Stimulated activated CD8-positive, alpha-beta memory T cell treated with anti-CD3 and anti-CD28 coated beads, Interleukin-4, amount 100 ng/mL, for 1 hour (primary cell): ENCODE results near the gene AKTIP.
A peak's percentile ranks its signal among the peaks of the same experiment; 100 is the strongest.
"Not testable (repeated sequence)": the region's sequence is repeated elsewhere in the genome, so short reads cannot be mapped to it uniquely, and the experiment has no call there.

Source experiments
- DNase-seq, 2 donors: peaks; one replicate each; pipeline ENCODE4 v3.0.0-alpha.2; 2020; ENCODE audit warnings: low read depth in 2 of 2, low spot score in 1 of 2

Gene AKTIP

GRCh38 chr16:53517851-53518250 lies 14.8 kb upstream of the AKTIP start:
- DNase-seq, result no peak

DNA sequence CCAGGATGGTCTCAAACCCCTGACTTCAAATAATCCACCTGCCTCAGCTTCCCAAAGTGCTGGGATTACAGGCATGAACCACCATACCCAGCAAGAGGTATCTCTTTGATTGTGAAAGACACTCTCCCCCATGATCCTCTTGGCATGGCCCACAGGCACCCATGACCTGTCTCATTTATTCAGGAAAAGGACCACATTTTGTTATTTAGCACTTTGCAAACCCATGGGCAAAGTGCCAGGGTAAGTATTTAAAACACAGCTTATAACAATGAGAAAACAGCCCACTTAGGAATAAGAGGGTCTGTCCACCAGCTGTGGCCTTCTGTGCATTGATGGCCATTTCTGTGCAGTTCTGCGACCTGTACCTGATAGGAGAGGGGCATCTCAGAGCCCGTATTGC lies 12.8 kb upstream of the AKTIP start:
- DNase-seq, result no peak

DNA sequence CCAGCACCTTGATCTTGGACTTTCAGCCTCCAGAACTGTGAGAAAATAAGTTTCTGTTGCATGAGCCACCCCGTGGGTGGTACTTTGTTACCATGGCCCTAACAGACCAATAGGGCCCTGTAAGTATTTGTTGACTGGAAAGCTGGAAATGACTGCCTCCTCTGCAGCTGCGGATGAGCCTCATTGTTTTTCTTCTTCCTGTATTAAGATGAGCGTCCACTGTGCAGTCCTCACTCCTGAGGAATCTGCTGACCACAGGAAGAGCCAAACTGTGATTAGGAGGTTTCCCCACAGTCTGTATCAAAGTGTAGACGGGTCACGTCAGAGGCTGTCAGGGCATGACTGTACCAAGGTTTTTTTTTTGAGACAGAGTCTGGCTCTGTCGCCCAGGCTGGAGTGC lies 12.2 kb upstream of the AKTIP start:
- no peak for DNase-seq

DNA sequence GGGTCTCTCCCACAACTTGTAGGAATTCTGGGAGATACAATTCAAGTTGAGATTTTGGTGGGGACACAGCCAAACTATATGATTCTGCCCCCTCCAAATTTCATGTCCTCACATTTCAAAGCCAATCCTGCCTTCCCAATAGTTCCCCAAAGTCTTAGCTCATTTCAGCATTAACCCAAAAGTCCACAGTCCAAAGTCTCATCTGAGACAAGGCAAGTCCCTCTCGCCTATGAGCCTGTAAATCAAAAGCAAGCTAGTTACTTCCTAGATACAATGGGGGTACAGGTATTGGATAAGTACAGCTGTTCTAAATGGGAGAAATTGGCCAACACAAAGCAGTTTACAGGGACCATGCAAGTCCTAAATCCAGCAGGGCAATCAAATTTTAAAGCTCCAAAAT lies 9.8 kb upstream of the AKTIP start:
- DNase-seq, result not testable (repeated sequence)

DNA sequence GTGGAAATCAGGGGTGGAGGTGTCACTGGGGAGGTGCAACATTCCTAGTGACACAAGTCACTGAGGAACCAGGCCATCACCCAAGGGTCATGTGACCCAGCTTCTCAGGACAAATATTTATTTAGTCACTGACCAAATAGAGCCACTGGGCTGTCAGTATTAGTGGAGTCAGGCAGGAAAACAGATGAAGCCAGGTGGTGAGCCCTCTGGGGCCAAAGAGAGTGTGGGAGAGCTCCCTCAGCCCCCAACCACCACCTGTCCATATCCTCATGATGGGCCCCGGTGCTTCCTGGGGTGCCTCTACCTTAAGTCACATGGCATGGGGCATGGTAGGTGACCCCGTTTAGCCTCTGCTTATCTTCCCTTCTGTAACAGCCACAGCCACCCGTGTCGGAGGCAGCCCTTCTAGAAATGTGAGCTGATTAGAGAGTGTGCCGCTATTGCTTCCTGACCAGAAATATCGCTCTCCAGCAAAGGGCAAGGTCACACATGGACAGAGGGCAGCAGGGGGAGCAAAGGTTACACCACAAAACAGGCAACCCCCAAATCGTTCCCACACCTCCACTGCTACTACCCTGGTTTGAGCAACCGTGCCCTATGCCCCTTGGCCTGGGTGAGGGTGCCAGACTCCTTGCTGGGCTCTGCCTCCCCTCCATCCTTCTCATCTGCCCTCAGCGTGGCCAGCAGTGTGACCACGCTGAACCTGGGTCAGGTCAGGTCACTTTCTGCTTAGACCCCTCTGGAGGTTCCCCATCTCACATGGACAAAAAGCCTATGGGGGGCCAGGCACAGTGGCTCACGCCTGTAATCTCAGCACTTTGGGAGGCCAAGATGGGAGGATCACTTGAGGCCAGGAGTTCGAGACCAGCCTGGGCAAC lies 8.6 kb upstream of the AKTIP start:
- no peak for DNase-seq

DNA sequence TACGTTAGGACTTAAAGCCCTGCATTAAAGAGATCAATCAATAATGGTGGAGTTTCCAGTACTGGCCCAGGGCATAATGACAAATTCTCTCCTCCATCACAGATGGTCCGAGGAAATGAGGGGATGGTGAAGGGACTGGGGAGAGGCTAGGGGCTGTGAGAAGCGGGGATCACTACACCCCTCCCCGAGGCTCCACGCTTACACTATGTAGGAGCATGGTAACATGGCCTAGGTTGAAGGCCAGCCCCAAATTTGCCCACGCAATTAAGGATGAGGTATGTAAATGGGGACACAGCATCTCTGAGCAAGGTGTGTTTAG lies 8.0 kb upstream of the AKTIP start:
- no peak for DNase-seq

- DNase-seq, result no peak
Observed at GRCh38 chr16:53510704-53511070, 7.7 kb upstream of the AKTIP start.

DNA sequence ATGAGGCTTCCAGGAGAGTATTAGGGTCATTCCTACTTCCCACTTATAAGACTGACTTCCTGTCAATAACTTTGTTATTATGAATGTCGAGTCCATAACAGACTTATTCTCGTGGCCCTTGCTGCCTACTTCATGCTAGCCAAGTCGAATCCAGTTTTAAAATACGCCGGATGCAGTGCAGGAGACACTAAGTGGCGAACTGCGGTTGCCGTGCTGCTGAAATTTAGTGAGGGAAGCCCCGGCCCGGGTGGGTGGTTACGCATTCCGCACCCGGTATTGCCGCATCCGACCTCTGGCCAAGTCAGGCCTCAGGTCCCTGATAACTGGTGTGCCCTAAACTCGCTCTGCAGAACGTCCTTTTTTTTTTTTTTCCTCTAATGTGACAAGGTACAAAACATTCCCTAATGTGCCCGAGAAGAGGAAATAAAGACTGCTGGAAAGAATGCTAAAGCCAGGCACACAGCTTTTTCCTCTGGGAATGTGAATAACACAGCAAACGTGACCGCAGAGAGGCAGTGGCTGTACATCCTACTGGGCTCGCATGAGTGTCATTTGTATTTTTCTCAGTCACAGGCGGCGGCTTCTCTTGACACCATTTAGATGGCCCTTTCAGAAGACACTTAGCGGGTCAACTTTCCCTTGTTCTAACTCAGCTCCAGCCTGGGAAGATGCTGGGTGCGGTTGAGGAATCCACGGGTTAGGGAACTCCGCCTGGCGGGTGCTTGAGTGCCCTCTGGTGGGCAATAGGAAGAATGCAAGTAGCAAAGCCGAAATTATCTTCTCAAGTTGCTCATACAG lies 7.1 kb upstream of the AKTIP start:
- DNase-seq, result peak in 1 of 2 donors; percentile 29

DNA sequence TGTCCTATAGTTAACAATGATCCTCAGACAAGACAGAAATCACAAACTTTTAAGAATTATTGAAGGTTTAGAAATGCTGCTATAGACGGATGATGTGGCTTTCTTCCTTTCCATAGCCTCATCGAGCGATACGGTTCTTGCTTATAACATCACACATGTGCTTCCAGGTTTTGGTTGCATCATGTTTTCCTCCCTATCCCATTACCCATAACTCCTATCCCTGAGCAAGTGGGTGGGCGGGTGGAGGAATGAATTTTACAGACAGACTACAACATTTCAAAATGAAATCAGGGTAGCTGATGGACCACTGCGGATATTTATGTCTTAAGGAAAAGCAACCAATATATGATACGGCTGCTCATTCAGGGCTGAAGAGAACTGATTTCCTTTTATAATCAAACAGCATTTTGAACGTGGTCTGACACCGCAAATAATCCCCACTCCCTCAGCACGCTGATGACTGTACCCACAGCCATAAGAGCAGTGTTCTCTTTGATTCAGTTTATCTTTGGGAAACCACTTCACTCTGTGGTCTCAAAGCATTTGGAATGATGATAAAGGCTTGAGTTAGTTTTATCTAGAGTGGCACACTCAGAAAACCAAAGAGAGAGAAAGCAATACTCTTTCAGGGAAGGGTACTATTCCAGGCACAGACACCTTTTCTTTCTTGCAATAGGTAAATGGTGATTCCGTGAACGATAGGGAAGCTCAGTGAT lies 4.6 kb upstream of the AKTIP start:
- no peak for DNase-seq

DNA sequence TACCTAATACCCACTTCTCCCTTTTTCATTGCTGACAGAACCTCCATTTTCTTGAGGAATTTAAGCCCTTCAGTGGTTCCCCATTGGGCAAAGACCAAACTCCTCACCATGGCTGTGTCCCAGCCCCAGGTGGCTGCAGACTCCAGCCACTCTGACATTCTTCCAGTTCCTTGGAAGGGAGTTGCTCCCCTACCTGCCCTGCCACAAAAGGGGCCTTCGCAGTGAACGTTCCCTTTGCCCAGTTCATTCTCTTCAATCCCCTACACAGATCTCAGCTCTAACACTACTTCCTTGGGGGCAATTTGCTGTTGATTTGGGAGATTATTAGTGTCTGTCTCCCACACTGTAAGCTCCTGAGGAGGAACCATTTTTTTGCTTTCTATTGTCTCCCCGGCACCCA lies 3.2 kb upstream of the AKTIP start:
- DNase-seq, result no peak

DNA sequence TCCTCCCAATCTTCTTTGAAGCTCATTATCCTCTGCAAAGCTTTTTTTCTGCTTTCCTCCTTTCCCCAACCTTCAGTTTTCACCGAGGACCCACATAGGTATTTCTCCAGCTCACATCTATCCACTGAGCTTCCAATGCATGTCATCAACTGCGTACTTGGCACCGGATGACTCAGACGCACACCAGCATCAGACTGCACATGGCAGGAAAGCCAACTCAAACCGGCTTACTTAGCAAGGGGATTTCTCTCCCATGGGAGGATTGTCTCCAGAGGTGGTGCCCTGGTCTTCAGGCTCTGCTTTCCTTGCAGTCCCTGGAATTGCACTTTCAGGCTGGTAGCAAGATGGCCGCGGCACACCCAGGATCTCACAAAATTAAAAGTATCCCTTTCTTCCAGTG lies 1.7 kb upstream of the AKTIP start:
- no peak for DNase-seq

GRCh38 chr16:53503991-53504663 lies 1.1 kb upstream of the AKTIP start:
- no peak for DNase-seq

DNA sequence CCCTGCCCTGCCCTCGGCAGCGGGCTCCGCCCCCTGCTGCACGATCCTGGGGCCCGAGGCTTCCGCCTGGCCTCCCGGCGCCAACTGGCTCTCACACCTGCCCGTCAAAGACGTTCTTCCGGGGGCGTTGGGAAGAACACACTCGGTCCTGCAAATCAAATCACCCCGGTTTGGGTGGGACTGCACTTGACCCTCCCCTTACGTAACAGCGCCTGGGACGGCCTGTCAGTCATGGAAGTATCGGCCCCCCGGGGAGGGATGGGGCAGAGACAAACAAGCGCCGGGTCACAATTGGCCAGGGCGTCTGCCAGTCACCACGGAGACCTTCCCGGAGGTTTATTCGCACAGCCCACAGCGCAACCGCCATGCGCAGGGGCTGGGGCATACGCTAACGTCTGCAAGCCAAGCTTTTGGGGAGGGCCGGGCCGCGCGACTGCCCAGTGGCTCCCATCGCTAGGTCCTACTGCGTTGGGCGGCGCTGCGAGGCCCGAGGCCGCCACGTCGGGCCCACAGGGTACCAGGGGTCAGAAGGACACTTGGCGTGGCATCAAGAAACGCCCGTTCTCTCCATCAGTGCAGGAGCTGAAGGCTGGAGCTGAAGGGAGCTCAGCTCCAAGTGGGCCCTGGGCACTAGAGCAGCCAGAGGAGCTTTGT lies 388 bp upstream of the AKTIP start:
- peak; percentile 97 to 100 for DNase-seq

- DNase-seq, result no peak
Observed at GRCh38 chr16:53501216-53501859, 1.7 kb downstream of the AKTIP start.

- no peak for DNase-seq
Observed at GRCh38 chr16:53498984-53499383, 4.0 kb downstream of the AKTIP start.

- DNase-seq, result no peak
Observed at GRCh38 chr16:53495325-53495724, 7.7 kb downstream of the AKTIP start.

DNA sequence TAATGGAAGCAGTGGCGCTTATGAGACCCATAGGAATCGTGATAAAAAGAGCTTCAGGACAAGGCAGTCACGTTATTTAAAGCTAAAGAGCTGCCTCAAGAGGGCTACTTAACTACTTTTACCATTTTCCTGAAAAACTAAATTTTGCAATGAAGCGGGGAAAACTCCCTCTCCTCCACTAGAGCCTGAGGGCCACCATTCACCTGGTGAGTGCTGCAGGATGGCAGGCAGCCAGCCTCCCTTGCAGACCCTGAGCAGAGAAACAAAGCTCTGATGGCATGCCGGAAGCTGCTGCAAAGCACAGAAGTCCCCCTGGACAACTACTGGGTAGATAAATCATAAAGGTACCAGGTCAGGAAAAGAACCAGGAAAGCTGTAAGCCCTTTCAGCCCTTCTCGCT lies 8.4 kb downstream of the AKTIP start:
- DNase-seq, result no peak

GRCh38 chr16:53492503-53492902 lies 10.5 kb downstream of the AKTIP start:
- no peak for DNase-seq

DNA sequence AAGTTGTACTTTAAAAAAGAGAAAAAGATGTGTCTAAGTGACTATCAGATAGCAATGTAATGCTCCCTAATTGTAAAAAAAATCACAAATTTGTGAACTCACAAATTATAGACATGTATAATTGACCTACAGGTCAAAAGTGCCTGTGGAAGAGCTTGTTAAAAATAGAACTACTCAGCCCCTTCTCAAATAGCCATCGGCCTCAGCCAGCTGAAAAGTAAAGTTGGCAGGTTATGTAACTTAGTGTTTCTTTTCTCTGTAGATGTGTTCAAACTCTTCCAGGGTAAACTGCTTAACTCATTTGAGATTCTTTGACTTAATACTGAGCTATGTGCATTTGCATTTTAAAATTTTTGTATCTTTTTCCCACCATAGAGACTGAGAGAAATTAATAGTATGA lies 13.3 kb downstream of the AKTIP start:
- DNase-seq, result no peak

DNA sequence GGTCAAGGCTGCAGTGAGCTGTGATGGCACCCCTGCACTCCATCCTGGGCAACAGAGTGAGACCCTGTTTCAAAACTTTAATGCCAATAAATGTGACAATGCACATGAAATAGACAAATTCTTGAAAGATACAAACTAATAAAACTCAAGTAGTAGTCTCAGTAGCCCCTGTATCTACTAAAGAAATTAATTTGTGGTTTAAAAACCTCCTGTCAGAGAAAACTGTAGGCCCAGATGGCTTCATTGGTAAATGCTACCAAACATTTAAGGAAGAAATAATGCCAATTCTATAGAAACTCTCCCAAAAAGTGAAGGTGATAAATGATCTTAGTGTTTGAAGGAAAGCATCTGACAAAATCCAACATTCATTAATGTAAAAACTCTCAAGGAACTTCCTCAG lies 16.8 kb downstream of the AKTIP start:
- DNase-seq, result no peak
